CD4-positive, alpha-beta T cell (primary cell): ENCODE measurements around the gene IGF2BP2. TPM values are rescaled to one million over a fixed set of nuclear protein-coding genes. Genes with fewer than 3 reads are reported as not detected.

Experiments
- ATAC-seq: fragments of 200-7000 bp; cut with Tn5 transposase; one replicate; pipeline ENCODE4 v1.10.0; 2022; ENCODE audit warnings: mild to moderate bottlenecking; ENCODE audit not compliant: poor library complexity
- CTCF ChIA-PET: fragments of 350-600 bp; sonication (Branson Sonifier 250); formaldehyde crosslinking; loops from one replicate; lab custom pipeline; 2021; ENCODE audit warnings: antibody characterized with exemption, inconsistent platforms; lab: Charles Lee
- POLR2A ChIA-PET: fragments of 350-600 bp; sonication (Branson Sonifier 250); formaldehyde crosslinking; loops from one replicate; lab custom pipeline; 2021; ENCODE audit warnings: antibody characterized with exemption, inconsistent platforms; lab: Charles Lee
- DNase-seq, 14 experiments: peaks; one replicate each; pipeline ENCODE4 v3.0.0-alpha.2; 2013 to 2020; ENCODE audit warnings: mixed read lengths in 2 of 14
- H3K27ac ChIP-seq, 2 donors: one replicate each; pipeline versions ENCODE4 v1.5.1 to v1.7.0; 2013; ENCODE audit warnings: low read length in 2 of 2, low read depth in 1 of 2, mild to moderate bottlenecking in 1 of 2
- H3K27me3 ChIP-seq, 2 experiments: 1 replicate in 1 of 2; 2 replicates in 1 of 2; pipeline versions ENCODE4 v1.6.1 to v1.7.0; 2013; ENCODE audit warnings: low read length in 2 of 2, control low read depth in 1 of 2, mild to moderate bottlenecking in 1 of 2, moderate library complexity in 1 of 2; ENCODE audit not compliant: insufficient read depth in 2 of 2, control insufficient read depth in 1 of 2
- H3K36me3 ChIP-seq: one replicate; pipeline ENCODE4 v1.6.1; 2013; ENCODE audit warnings: low read length, control low read depth; ENCODE audit not compliant: insufficient read depth
- H3K4me1 ChIP-seq: one replicate; pipeline ENCODE4 v1.6.1; 2013; ENCODE audit warnings: low read length, control low read depth; ENCODE audit not compliant: insufficient read depth
- H3K4me3 ChIP-seq: one replicate; pipeline ENCODE4 v1.5.1; 2013; ENCODE audit warnings: mild to moderate bottlenecking, low read length, moderate library complexity
- H3K9me3 ChIP-seq, 2 experiments: 1 replicate in 1 of 2; 2 replicates in 1 of 2; pipeline versions ENCODE4 v1.6.1 to v1.7.0; 2013; ENCODE audit warnings: low read length in 2 of 2, mild to moderate bottlenecking in 2 of 2, control low read depth in 1 of 2, moderate library complexity in 1 of 2; ENCODE audit not compliant: control insufficient read depth in 1 of 2, insufficient read depth in 1 of 2
- H3K27ac Mint-ChIP-seq: one replicate; pipeline ENCODE4 v1.8.0; 2020; ENCODE audit warnings: mixed read lengths
- H3K27me3 Mint-ChIP-seq: one replicate; pipeline ENCODE4 v1.8.0; 2021; ENCODE audit warnings: mixed read lengths
- H3K36me3 Mint-ChIP-seq: one replicate; pipeline ENCODE4 v1.8.0; 2021; ENCODE audit warnings: low read depth, mixed read lengths
- H3K4me1 Mint-ChIP-seq: one replicate; pipeline ENCODE4 v1.8.0; 2021; ENCODE audit warnings: low read depth, mixed read lengths
- H3K4me3 Mint-ChIP-seq: one replicate; pipeline ENCODE4 v1.8.0; 2020; ENCODE audit warnings: mild to moderate bottlenecking, mixed read lengths
- H3K9me3 Mint-ChIP-seq: one replicate; pipeline ENCODE4 v1.8.0; 2020; ENCODE audit warnings: mixed read lengths
- intact Hi-C, 2 experiments: fragments of 100-400 bp; cut with DNase I in 1 of 2; cut with micrococcal nuclease in 1 of 2; formaldehyde crosslinking; loops; one replicate each; pipeline versions ENCODE4 v1.15.1 to v1.9.0; 2023 to 2025; cut with DNase I, micrococcal nuclease
- total RNA-seq, 174 experiments: library from RNA in 2 of 174; stranded (reverse) in 2 of 174; gene quantifications; one replicate each; pipeline ENCODE4 v1.2.3 and lab custom pipeline; 2021 to 2026
- TF ChIP-seq, protein P1 (sequence below): fragments of 200-600 bp; IDR thresholded peaks from one replicate; pipeline ENCODE4 v1.8.0; 2022; ENCODE audit warnings: antibody characterized with exemption, mild to moderate bottlenecking

IGF2BP2 gene
- total RNA-seq, 2 experiments from 2014 or later: 0.25 to 0.50 TPM

DNA sequence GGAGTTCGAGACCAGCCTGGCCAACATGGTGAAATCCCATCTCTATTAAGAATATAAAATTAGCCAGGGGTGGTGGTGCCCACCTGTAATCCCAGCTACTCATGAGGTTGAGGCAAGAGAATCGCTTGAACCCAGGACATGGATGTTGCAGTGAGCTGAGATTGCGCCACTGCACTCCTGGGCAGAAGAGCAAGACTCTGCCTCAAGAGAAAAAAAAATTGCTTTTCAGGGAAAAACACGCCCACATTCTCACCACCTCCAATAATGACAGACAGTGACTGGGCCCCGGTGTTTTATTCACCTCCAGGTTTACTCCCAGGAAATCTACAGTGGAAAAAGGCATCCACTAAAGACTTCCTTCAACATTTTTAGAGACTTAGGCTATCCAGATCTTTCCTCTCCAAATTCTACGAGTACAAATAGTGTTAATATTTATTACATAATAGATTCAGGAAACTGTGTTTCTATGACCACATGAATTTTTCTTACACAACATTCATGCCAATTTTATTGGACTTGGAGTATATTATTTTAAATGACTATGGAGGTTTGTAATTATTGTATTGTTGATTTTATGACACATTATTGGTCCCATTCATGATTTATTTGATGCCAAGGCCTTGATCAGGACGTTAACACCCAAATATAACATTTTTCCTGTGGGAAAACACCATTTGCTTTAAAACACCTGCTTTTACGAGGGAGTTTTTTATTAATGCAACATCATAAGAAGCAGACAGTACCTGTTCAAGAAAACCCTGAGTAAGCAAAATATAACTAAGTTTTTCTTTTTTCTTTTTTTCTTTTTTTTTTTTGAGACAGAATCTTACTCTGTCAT, 26.6 kb downstream of the IGF2BP2 start:
- peaks cover 18% of the 10 kb centered on the region for H3K27me3 Mint-ChIP-seq

DNA sequence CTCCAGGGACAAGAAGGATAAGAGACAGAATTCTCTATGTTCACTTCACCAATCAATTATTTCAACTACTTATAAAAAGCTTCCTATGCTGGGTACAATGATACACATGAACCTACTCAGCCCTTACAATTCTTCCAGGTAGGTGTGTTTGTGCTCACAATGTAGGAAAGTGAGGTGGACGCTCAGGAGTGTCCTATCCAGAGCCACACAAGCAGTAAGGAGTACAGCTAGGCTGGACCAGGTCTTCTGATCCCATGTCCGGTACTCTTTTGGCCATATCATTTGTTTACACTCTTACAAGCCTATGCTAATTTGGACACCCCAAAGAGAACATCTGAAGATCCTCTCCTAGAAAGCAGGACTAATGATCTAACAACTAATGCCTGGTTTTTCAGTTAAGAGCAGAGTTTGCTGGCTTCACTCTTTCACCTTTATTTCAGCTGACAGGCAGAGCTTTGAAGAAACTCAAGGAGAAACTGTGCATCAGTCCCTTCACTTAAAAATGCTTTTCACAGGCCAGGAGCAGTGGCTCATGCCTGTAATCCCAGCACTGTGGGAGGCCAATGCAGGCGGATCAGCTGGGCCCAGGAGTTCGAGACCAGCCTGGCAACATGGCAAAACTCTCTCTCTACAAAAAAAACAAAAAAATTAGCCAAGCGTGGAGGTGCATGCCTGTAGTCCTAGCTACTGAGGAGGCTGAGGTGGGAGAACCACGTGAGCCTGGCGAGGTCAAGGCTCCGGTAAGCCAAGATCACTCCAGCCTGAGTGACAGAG, 27.5 kb downstream of the IGF2BP2 start:
- CTCF ChIA-PET: no interaction called here
- POLR2A ChIA-PET: no interaction called here
- H3K27me3 Mint-ChIP-seq: peaks cover 18% of the 10 kb centered on the region

More for the DNA sequence above, 26.6 kb downstream of the IGF2BP2 start:
- H3K27ac ChIP-seq: no peak overlapping the region
- TF ChIP-seq, protein P1, sequence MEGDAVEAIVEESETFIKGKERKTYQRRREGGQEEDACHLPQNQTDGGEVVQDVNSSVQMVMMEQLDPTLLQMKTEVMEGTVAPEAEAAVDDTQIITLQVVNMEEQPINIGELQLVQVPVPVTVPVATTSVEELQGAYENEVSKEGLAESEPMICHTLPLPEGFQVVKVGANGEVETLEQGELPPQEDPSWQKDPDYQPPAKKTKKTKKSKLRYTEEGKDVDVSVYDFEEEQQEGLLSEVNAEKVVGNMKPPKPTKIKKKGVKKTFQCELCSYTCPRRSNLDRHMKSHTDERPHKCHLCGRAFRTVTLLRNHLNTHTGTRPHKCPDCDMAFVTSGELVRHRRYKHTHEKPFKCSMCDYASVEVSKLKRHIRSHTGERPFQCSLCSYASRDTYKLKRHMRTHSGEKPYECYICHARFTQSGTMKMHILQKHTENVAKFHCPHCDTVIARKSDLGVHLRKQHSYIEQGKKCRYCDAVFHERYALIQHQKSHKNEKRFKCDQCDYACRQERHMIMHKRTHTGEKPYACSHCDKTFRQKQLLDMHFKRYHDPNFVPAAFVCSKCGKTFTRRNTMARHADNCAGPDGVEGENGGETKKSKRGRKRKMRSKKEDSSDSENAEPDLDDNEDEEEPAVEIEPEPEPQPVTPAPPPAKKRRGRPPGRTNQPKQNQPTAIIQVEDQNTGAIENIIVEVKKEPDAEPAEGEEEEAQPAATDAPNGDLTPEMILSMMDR: no peak
- no peaks in the 10 kb centered on the region for H3K4me1 Mint-ChIP-seq
- H3K9me3 Mint-ChIP-seq: no peaks in the 10 kb centered on the region
- DNase-seq: no peak
- peaks cover 0 to 3% of the 10 kb centered on the region in 2 experiments for H3K9me3 ChIP-seq
- H3K27me3 ChIP-seq: peaks cover 3% of the 10 kb centered on the region in 2 experiments
- H3K4me3 Mint-ChIP-seq: no peak overlapping the region
- no peak overlapping the region for H3K27ac Mint-ChIP-seq
- ChIA-PET CTCF (no interaction called here), POLR2A (no interaction called here)
- H3K36me3 ChIP-seq: no peaks in the 10 kb centered on the region
- intact Hi-C loops: no loop called here
- no peaks in the 10 kb centered on the region for H3K4me1 ChIP-seq
- no peak for ATAC-seq
- H3K36me3 Mint-ChIP-seq: no peaks in the 10 kb centered on the region
- H3K4me3 ChIP-seq: no peak overlapping the region

DNA sequence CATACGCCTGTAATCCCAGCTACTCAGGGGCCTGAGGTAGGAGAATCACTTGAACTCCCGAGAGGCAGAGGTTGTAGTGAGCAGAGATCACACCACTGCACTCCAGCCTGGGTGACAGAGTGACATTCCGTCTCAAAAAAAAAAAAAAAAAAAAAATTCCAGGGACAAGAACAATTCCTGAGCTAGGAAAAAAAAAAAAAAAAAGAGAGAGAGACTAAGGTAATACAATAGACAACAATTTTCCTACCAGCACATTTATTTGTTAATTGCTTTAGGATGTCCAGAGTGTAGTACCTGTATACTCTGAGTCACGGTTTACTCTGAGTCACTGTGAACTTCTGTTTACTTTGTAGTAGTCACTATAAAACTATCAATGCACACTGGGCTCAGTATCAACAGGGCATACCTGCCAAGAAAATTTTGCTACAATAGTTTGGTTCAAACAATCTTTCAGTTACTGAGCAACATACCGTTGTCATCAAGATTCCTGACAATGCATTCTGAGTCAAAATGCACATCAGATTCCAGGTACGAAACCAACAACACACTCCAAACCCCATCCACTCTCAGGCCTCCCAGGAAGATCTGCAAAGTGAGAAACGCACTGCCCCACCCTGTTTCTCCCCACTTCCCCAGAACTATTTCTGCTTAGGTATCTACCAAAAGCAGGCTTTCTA, 28.3 kb downstream of the IGF2BP2 start:
- no peaks in the 10 kb centered on the region for H3K4me1 ChIP-seq
- TF ChIP-seq, protein P1: no peak
- ATAC-seq: no peak
- Mint-ChIP-seq H3K27ac (no peak overlapping the region), H3K4me1 (no peaks in the 10 kb centered on the region), H3K4me3 (no peak overlapping the region), H3K27me3 (peaks cover 16% of the 10 kb centered on the region), H3K9me3 (no peaks in the 10 kb centered on the region), H3K36me3 (no peaks in the 10 kb centered on the region)
- intact Hi-C loops: no loop called here
- no peak for DNase-seq
- H3K27me3 ChIP-seq: peaks cover 3% of the 10 kb centered on the region in 2 experiments
- H3K4me3 ChIP-seq: no peak overlapping the region
- ChIA-PET POLR2A (no interaction called here), CTCF (no interaction called here)
- no peak overlapping the region for H3K27ac ChIP-seq
- no peaks in the 10 kb centered on the region for H3K36me3 ChIP-seq
- H3K9me3 ChIP-seq: peaks cover 0 to 3% of the 10 kb centered on the region in 2 experiments

More for the DNA sequence above, 27.5 kb downstream of the IGF2BP2 start:
- Histone ChIP-seq H3K36me3 (no peaks in the 10 kb centered on the region), H3K27ac (no peak overlapping the region), H3K4me3 (no peak overlapping the region), H3K27me3 (peaks cover 3% of the 10 kb centered on the region in 2 experiments), H3K4me1 (no peaks in the 10 kb centered on the region), H3K9me3 (peaks cover 0 to 3% of the 10 kb centered on the region in 2 experiments)
- H3K9me3 Mint-ChIP-seq: no peaks in the 10 kb centered on the region
- H3K36me3 Mint-ChIP-seq: no peaks in the 10 kb centered on the region
- TF ChIP-seq, protein P1: no peak
- H3K4me1 Mint-ChIP-seq: no peaks in the 10 kb centered on the region
- DNase-seq (no peak), ATAC-seq (no peak)
- no peak overlapping the region for H3K4me3 Mint-ChIP-seq
- intact Hi-C loops: no loop called here
- no peak overlapping the region for H3K27ac Mint-ChIP-seq
